GM21619 (cell line): ENCODE measurements around the gene USP15.
"Not testable (repeated sequence)": the region's sequence is repeated elsewhere in the genome, so short reads cannot be mapped to it uniquely, and the experiment has no call there.

Experiments
- ATAC-seq: cut with Tn5 transposase; IDR thresholded peaks from one replicate; pipeline ENCODE4 v1.9.1; 2021; ENCODE audit not compliant: unreplicated experiment

The USP15 gene

GRCh38 chr12:62319058-62319457 is 58.9 kb downstream of the USP15 start:
- no peak for ATAC-seq

DNA sequence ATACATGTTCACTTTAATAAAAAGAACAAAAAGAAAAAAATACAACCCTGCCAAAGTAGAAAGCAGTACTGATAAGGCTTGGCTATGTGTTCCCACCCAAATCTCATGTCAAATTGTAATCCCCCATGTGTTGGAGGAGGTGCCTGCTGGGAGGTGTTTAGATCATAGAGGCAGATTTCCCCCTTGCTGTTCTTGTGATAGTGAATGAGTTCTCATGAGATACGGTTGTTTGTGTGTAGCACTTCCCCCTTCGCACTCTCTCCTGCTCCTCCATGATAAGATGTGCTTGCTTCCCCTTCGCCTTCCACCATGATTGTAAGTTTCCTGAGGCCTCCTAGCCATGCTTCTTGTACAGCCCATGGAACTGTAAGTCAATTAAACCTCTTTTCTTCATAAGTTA is 59.9 kb downstream of the USP15 start:
- no peak for ATAC-seq

DNA sequence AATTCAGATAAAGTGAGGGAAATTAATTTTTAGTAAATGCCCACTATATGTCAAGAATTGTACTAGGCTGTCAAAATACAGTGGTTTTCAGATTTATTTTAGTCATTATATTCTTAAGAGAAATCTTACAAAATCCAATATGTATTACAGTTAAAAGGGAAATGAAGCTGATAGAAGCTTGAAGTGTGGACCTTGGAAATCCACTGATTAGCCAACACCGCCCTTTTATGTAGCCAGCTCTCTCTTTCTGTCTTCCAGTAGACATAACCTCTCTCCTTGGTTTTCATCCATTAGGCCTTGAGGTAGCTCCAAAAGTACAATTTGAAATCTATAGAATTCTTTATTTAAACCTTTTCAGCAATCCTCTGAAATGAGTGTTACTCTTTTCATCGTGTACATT is 63.2 kb downstream of the USP15 start:
- ATAC-seq = no peak

DNA sequence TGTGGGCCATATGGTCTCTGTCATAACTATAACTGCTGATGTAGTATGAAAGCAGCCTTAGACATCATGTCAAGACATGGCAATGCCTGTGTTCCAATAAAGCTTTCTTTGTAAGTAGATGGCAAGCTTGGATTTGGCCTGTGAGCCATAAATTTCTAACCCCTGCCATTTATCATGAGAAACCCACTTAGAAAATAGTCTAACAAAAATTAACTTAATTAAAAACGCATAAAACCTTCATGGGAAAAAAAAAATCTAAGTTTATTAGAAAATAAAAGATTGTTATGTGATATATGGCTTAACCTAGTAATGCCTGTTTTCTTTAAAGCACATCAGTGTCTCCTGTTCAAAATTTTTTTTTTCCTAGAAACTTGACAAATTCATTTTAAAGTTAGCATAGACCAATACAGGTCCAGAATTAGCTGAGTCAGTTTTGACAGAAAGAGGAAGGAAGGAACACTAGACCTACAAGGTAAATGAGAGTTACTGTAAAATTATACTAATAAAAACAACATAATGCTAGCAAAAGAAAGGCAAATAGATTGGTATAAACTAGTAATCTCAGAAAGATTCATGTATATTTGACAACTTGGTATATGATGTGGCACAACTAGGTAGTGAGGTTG is 68.2 kb downstream of the USP15 start:
- ATAC-seq = no peak

DNA sequence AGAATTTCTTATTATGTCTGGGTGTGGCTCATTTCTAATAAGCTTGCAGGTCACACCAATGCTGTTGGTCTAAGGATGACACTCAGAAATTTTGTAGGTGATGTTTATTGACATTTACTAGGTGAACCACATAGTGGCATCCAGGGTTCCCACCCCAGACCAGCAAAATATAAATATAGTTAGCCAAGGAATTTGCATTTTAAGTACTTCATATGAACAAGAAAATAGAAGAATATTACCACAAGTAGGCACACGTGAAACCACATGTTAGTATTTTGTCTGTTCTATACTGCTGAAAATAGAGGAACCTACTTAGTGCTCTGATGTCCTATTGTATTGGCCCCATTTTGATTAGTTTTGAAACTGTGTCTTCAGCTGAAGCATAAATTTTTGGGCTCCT is 71.1 kb downstream of the USP15 start:
- ATAC-seq = no peak

DNA sequence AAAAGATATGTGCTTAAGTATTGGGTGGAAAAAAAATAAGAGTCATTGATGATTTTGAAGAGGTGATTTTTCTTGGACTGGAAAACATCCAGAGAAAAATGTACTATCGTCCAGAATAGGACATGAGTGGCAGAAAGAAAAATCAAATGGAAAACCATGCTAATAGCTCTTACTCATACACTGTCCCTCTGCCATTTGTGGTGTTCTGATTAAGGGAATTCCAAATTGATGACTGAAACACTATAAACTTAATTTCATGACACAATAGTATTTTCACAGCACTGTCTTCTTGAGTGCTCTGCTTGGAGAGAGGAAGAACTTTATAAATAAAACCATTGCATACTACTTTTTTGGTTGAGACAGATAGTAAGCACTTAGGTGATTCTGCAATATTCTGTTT is 72.4 kb downstream of the USP15 start:
- no peak for ATAC-seq

DNA sequence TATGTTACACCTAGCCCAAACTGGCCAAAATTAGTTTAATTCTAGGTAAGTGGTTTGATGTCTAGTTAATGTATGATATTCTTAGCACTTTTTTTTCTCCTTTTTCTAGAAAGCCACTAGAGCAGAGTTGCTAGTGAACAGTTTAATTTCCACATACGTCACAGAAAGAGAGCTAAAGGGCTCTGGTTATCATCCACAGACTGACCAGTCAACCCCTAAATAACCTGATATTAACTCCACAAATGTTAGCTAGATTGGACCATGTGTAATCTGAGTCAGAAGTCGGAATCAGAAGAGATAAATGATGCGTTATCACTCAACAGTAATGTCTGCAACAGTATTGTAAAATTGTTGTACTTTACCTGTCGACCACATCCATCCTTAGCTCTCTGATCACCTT is 74.9 kb downstream of the USP15 start:
- ATAC-seq = no peak

DNA sequence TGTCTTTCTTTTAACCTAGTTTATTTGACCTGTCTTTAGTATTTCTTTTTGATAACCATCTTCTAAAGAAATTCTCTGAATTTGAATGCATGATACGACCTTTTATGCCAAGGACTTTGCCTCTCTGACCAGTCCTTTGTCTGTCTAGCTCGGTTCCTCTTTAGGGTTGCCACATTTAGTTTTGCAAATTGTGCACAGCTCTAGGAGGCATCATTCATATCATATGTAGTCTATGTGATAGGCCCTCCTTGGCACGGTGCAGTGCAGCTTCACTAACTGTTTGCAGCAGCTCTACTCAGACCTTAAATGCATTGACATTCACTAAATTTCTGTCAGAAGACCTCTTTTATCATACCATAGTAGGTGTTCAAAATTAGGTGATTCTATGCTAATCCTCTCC is 75.6 kb downstream of the USP15 start:
- no peak for ATAC-seq

- not testable (repeated sequence) for ATAC-seq
These were observed 77.4 kb downstream of the USP15 start for GRCh38 chr12:62337643-62338042.

- not testable (repeated sequence) for ATAC-seq
These were observed 82.6 kb downstream of the USP15 start for GRCh38 chr12:62342614-62343303.

- ATAC-seq = not testable (repeated sequence)
These were observed 83.3 kb downstream of the USP15 start for GRCh38 chr12:62343304-62344120.

- ATAC-seq = not testable (repeated sequence)
These were observed 84.7 kb downstream of the USP15 start for GRCh38 chr12:62344731-62345556.

DNA sequence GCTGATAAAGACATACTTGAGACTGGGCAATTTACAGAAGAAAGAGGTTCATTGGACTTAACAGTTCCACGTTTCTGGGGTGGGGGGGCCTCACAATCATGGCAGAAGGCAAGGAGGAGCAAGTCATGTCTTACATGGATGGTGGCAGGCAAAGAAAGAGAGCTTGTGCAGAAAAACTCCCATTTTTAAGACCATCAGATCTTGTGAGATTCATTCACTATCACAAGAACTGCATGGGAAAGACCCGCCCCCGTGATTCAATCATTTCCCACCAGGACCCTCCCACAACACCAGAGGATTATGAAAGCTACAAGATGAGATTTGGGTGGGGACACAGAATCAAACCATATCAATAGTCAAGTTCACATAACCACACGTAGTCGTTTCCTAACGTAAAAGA is 85.5 kb downstream of the USP15 start:
- ATAC-seq = no peak

- ATAC-seq = no peak
These were observed 86.6 kb downstream of the USP15 start for GRCh38 chr12:62346817-62347216.

DNA sequence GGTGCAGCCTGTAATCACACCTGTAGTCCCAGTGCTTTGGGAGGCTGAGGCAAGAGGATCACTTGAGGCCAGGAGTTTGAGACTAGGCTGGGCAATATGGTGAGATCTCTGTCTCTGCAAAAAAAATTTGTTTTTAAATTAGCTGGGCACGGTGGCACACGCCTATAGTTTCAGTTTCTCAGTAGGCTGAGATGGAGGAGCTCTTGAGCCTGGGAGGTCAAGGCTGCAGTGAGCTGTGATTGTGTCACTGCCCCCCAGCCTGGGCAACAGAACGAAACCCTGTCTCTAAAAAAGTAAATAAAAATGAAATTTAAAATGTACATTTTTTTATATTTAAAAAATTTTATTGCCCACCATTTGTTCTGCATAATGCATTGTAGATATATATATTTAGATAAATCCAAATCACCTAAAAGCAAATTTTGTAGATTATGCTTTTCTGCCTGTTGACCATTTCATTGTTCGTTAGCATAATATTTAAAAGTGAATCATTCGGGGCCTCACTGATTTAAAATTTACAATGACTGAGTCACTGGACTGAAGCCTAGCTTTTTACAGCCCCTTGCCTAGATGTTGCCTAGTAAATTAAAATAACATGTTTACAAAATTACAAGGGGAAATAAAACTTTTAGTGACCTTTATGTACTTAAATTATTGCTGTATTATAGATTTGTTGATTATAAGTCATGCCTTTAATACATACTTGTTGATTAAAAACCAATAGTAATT is 87.9 kb downstream of the USP15 start:
- ATAC-seq = no peak

DNA sequence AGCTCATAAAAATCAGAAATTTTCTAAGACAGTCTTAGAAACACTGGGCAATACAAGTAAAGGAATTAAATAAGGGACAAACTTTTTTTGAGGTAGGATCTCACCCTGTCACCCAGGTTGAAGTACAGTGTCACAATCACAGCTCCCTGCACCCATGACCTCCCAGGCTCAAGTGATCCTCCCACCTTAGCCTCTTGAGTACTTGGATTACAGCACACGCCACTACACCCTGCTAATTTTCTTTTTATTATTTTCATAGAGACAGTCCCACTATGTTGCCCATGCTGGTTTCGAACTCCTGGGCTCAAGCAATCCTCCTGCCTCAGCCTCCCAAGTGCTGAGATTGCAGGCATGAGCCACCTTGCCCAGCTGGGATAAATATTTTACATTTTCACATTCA is 90.3 kb downstream of the USP15 start:
- ATAC-seq = no peak

DNA sequence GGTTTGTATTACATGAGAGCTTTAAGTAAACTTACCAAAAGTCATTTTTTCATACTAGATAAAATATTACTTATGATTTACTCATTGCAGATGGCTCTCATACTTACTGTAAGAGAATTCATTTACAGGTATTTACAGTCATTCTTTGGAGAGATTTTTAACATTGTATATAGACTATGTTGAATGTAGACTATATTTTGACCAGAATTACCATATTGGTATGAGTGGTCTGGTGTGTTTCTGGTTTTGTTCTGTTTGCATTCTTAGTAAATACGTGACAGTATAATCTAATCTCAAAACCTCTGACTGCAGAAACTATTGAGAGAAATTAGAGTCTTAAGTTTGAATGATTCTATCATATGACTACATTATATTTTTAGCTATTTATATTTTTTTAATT is 91.1 kb downstream of the USP15 start:
- ATAC-seq = no peak

DNA sequence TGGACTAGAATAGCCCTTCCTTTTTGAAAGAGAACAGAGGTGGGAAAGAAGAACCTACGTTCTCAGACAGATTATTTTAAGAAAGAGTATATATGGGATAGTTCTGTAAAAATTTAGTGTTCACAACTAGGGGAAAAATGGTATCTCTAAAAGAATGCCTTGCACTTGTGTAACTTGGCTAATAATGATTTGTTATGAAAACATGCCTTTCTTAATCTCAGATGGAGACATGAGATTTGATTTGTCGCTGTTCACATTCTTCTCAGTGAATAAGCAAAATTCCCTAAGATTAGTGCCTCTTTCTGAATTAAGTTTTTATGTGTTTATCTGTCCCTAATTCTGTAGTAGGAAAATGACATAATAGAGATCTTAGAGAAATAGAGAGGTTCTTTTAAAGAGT is 100.8 kb downstream of the USP15 start:
- ATAC-seq = no peak

DNA sequence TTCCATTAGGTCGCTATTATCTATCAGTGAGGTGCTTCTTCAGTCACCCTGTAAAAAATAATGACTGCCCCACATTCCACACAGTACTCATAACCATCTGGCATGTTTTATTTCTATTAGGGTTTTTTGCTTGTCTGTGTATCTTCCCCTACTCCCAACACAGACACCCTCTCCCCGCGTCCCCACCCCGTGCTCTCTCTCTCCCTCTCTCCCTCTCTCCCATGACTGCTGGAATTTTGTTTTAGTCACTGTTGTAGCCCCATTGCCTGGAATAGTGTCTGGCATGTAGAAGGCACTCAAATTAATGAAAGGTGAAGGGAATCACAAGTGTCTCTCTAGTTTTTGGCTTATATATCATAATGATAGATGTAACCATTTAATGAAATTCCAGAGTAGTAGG is 103.3 kb downstream of the USP15 start:
- no peak for ATAC-seq

DNA sequence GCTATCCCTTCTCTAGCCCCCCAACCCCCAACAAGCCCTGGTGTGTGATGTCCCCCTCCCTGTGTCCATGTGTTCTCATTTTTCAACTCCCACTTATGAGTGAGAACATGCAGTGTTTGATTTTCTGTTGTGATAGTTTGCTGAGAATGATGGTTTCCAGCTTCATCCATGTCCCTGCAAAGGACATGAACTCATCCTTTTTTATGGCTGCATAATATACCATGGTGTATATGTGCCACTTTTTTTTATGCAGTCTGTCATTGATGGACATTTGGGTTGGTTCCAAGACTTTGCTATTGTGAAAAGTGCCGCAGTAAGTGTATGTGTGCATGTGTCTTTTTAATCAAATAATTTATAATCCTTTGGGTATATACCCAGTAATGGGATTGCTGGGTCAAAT is 104.5 kb downstream of the USP15 start:
- ATAC-seq = not testable (repeated sequence)

- not testable (repeated sequence) for ATAC-seq
These were observed 105.6 kb downstream of the USP15 start for GRCh38 chr12:62365846-62366245.
